ENCODE results near the gene PTPRN.

Gene PTPRN

DNA sequence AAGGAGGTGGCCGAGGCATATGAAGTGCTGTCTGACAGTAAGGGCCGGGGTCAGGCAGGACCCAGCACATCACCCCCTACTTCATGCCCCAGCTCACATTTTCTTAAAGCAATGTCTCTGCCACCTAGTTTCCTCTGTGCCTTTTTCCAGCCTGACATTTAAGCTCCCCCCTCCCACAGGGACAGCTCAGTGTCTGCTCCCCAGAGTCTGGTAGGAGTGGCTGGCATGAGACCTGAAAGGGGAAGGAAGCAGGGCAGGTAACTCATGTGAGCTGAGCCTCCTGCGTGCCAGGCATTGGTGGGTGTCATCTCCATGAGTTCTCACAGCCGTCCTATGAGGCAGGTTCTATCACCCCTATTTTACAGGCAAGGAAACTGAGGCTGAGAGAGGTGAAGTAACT is 28.6 kb downstream of the PTPRN start:
- H3K56ac ChIP-seq (ENCODE audit: low read length), result peak overlapping the region; percentile 87
- H3K4me1 ChIP-seq (ENCODE audit: control insufficient read depth, low read depth, low read length), result peaks cover 21% of the 10 kb centered on the region
- no peaks in the 10 kb centered on the region for H3K36me3 ChIP-seq (ENCODE audit: control insufficient read depth, insufficient read depth, low read length)
- no CpG with 5 or more reads among the region's 4 CpGs for WGBS (ENCODE audit: extremely low coverage, insufficient coverage, low lambda C conversion rate)
- no peaks in the 10 kb centered on the region for H3K79me1 ChIP-seq (ENCODE audit: low read length)
- no peak overlapping the region for H4K5ac ChIP-seq (ENCODE audit: low read length)
- no peaks in the 10 kb centered on the region for H3K79me2 ChIP-seq (ENCODE audit: control insufficient read depth, insufficient read depth, low read length)
- peak overlapping the region; percentile 99 for H3K27ac ChIP-seq (ENCODE audit: low read depth, low read length)
- peak overlapping the region; percentile 74 for H3K9ac ChIP-seq (ENCODE audit: low read length)
- no peaks in the 10 kb centered on the region for H3K27me3 ChIP-seq (ENCODE audit: insufficient read depth, low read length, poor library complexity)
- peak overlapping the region; percentile 19 for H2BK120ac ChIP-seq (ENCODE audit: low read depth, low read length)
- peak overlapping the region; percentile 2 for H2AK5ac ChIP-seq (ENCODE audit: low read length)
- H3K4me2 ChIP-seq (ENCODE audit: low read length), result no peak overlapping the region
- H3K18ac ChIP-seq (ENCODE audit: low read length), result peak overlapping the region; percentile 88
- H4K8ac ChIP-seq (ENCODE audit: low read depth, low read length), result no peak overlapping the region
- no peak overlapping the region for H3K4me3 ChIP-seq (ENCODE audit: low read length)
- DNase-seq, result no peak
- H3K23ac ChIP-seq (ENCODE audit: low read length), result no peak overlapping the region
- H2BK15ac ChIP-seq (replicated peaks; ENCODE audit: low read depth), result no peak overlapping the region
- peak overlapping the region; percentile 28 for H2BK5ac ChIP-seq (ENCODE audit: low read length)
- H3K4ac ChIP-seq (ENCODE audit: low read depth, low read length), result no peak overlapping the region

DNA sequence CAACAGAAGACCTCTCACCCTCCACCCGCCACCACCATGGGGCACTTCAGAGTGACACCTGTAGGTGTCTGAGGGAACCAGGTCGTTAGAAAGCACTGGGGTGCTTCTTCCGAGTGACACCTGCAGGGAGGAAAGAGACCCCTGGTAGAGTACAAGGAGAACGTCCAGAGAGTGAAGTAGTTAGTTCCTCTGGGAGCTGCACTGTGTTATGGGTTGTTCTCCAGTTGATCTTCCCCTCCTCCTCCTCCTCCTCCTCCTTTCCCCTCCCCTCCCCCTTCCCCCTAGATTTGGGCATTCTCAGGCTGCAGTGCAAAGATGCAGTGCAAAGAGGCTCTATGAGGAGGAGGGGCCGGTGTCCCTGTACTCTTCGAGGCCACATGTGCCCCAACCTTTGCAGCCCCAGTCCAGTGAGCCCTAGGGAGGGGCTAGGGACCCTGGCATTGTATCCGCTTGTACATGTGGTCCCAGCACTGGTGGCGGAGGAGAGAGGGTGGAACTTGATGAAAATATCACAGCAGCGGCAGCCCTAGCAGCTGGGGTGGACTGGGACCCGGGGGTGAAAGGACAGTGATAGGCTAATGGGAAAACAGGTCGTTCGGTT is 29.2 kb downstream of the PTPRN start:
- Histone ChIP-seq H4K8ac (ENCODE audit: low read depth, low read length) (no peak overlapping the region), H3K56ac (ENCODE audit: low read length) (peak overlapping the region; percentile 87), H4K5ac (ENCODE audit: low read length) (no peak overlapping the region), H3K36me3 (ENCODE audit: control insufficient read depth, insufficient read depth, low read length) (no peaks in the 10 kb centered on the region), H2BK120ac (ENCODE audit: low read depth, low read length) (peak overlapping the region; percentile 96), H3K27ac (ENCODE audit: low read depth, low read length) (peak overlapping the region; percentile 99), H3K9ac (ENCODE audit: low read length) (peak overlapping the region; percentile 74), H3K4me2 (ENCODE audit: low read length) (peak overlapping the region; percentile 71), H3K79me2 (ENCODE audit: control insufficient read depth, insufficient read depth, low read length) (no peaks in the 10 kb centered on the region), H3K4me3 (ENCODE audit: low read length) (peak overlapping the region; percentile 15), H2BK15ac (replicated peaks; ENCODE audit: low read depth) (no peak overlapping the region), H2AK5ac (ENCODE audit: low read length) (peak overlapping the region; percentile 24), H3K4me1 (ENCODE audit: control insufficient read depth, low read depth, low read length) (peaks cover 21% of the 10 kb centered on the region), H2BK5ac (ENCODE audit: low read length) (peak overlapping the region; percentile 88), H3K4ac (ENCODE audit: low read depth, low read length) (peak overlapping the region; percentile 44), H3K79me1 (ENCODE audit: low read length) (no peaks in the 10 kb centered on the region), H3K23ac (ENCODE audit: low read length) (peak overlapping the region; percentile 82), H3K18ac (ENCODE audit: low read length) (peak overlapping the region; percentile 88), H3K27me3 (ENCODE audit: insufficient read depth, low read length, poor library complexity) (no peaks in the 10 kb centered on the region)
- no peak for DNase-seq
- no CpG with 5 or more reads among the region's 12 CpGs for WGBS (ENCODE audit: extremely low coverage, insufficient coverage, low lambda C conversion rate)

DNA sequence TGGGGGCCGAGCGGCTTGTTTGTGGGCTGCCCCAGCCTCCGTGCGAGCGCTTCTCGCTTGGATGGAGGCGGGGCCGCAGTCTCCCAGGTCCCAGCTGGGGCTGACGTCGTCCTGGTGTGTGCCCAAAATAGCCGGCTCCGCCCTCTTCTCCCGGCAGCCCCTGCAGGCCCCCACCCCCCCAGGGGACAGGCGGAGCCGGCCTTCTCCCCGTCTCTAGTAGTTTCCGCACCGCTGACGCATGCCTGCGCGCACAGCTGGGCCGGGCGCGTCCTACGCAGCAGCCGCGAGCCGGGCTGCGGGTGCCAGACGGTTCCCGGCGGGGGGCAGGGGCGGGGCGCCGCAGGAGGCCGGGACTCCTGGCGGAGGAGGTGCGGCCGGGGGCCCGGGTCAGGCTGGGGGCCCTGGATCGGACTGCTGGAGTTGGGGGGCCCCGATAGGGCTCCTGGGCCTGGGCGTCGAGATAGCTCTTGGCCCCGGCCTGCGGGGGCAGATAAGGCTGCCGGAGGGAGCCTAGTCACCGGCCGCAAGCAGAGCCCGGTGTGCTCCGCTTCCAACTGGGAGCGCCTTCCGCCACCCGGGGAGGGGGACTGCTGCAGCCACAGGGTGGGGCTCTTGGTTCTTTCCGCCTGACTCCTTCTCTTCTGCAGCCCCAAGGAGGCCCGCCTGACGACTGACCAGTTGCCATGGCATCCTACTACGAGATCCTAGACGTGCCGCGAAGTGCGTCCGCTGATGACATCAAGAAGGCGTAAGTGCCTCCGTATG is 29.9 kb downstream of the PTPRN start, which contains the start of gene DNAJB2:
DNAJB2 (plus strand) TSS at position 216 of the 765 bp plus-strand sequence; CDS start at position 684, 468 bp downstream.
- no peak within 1 kb of the TSS for H2BK15ac ChIP-seq (replicated peaks; ENCODE audit: low read depth)
- peak within 1 kb of the TSS; percentile 15 for H3K4me3 ChIP-seq (ENCODE audit: low read length)
- no peaks in the 10 kb centered on the region for H3K79me1 ChIP-seq (ENCODE audit: low read length)
- no peak within 1 kb of the TSS for H4K5ac ChIP-seq (ENCODE audit: low read length)
- no peaks in the 10 kb centered on the region for H3K36me3 ChIP-seq (ENCODE audit: control insufficient read depth, insufficient read depth, low read length)
- peak within 1 kb of the TSS; percentile 71 for H3K4me2 ChIP-seq (ENCODE audit: low read length)
- WGBS (ENCODE audit: extremely low coverage, insufficient coverage, low lambda C conversion rate), result no CpG with 5 or more reads among the region's 65 CpGs
- peak within 1 kb of the TSS; percentile 95 for H4K8ac ChIP-seq (ENCODE audit: low read depth, low read length)
- peak within 1 kb of the TSS; percentile 87 for H3K56ac ChIP-seq (ENCODE audit: low read length)
- peak within 1 kb of the TSS; percentile 88 for H2BK5ac ChIP-seq (ENCODE audit: low read length)
- no peaks in the 10 kb centered on the region for H3K27me3 ChIP-seq (ENCODE audit: insufficient read depth, low read length, poor library complexity)
- H3K27ac ChIP-seq (ENCODE audit: low read depth, low read length), result peak within 1 kb of the TSS; percentile 99
- H3K18ac ChIP-seq (ENCODE audit: low read length), result peak within 1 kb of the TSS; percentile 88
- no peaks in the 10 kb centered on the region for H3K79me2 ChIP-seq (ENCODE audit: control insufficient read depth, insufficient read depth, low read length)
- peaks cover 21% of the 10 kb centered on the region for H3K4me1 ChIP-seq (ENCODE audit: control insufficient read depth, low read depth, low read length)
- H3K9ac ChIP-seq (ENCODE audit: low read length), result peak within 1 kb of the TSS; percentile 74
- DNase-seq, result peak; percentile 99
- peak within 1 kb of the TSS; percentile 83 for H3K23ac ChIP-seq (ENCODE audit: low read length)
- H3K4ac ChIP-seq (ENCODE audit: low read depth, low read length), result peak within 1 kb of the TSS; percentile 61
- H2AK5ac ChIP-seq (ENCODE audit: low read length), result peak within 1 kb of the TSS; percentile 24
- H2BK120ac ChIP-seq (ENCODE audit: low read depth, low read length), result peak within 1 kb of the TSS; percentile 96

DNA sequence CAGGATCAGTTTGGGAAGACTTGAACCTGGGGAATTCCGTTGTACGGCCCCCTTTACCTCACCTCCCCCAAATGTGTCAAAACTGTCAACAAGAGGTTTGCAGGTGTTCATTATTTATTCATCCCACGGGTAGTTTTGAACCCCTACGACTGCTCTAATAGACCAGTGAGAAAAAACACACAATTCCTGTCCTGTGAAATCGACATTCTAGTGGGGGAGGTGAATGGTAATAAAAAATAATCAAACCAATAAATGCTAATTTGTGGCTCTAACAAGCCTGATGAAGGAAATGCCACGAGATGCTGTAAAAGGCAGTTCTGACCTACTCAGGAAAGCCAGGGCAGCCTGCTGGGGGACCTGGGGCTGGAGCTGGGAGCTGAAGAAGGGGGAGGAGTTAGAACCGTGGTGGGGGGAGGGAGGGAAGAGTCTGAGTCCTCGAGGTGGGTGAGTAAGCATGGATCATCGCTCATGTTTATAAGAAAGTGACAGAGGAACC is 30.5 kb downstream of the PTPRN start:
- H2BK5ac ChIP-seq (ENCODE audit: low read length), result peak overlapping the region; percentile 66

DNA sequence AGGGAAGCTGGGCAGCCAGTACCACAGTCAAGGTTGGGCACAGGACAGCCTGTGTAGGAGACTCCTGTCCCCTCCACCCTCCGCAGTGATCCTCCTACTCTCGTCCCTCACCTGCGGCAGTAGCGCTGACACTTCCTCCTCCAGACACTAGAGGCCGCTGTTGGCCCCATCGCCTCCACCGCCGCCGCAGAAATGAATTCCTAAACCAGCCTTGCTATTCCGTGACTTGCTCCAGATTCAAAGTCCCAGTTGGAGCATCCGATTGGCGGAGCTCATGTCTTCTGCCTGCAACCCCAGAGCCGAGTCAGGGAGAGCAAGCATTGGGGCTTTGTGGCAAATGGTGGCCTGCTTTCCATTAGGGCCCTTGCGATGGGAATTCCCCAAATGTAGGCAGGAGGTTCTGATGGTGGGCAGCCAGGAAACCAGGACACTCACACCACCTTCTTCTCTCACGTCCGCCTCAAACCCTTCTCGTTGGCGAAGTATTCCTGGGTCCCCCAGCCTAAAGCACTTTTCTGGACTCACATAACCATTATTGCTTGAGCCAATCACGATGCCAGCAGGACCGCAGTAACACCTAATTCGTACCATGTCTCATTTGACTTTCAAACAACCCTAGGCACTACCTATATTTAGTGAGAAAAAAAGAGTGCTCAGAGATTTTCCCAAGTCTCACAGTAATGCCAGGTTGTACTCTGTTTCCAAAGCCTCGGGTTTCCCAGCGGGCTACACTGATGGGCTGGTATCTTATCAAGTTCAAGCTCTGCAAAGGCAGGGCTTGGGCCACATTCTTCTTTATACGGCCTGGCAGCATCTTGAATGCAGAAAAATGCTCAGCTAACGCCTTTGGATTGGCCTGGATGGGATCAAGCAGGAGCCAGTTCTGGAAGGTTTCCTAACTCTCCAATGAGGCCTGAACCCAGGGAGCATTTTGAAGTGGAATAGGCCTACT is 31.2 kb downstream of the PTPRN start:
- H3K4ac ChIP-seq (ENCODE audit: low read depth, low read length), result peak overlapping the region; percentile 61
- H3K9ac ChIP-seq (ENCODE audit: low read length), result peak overlapping the region; percentile 74
- peak overlapping the region; percentile 73 for H3K18ac ChIP-seq (ENCODE audit: low read length)
- peaks cover 24% of the 10 kb centered on the region for H3K4me1 ChIP-seq (ENCODE audit: control insufficient read depth, low read depth, low read length)
- H2BK120ac ChIP-seq (ENCODE audit: low read depth, low read length), result peak overlapping the region; percentile 63
- no CpG with 5 or more reads among the region's 25 CpGs for WGBS (ENCODE audit: extremely low coverage, insufficient coverage, low lambda C conversion rate)
- H2AK5ac ChIP-seq (ENCODE audit: low read length), result no peak overlapping the region
- no peaks in the 10 kb centered on the region for H3K79me1 ChIP-seq (ENCODE audit: low read length)
- peak overlapping the region; percentile 66 for H2BK5ac ChIP-seq (ENCODE audit: low read length)
- H2BK15ac ChIP-seq (replicated peaks; ENCODE audit: low read depth), result no peak overlapping the region
- H3K27me3 ChIP-seq (ENCODE audit: insufficient read depth, low read length, poor library complexity), result no peaks in the 10 kb centered on the region
- peak overlapping the region; percentile 29 for H4K8ac ChIP-seq (ENCODE audit: low read depth, low read length)
- H3K56ac ChIP-seq (ENCODE audit: low read length), result peak overlapping the region; percentile 52
- DNase-seq, result peak; percentile 94
- no peak overlapping the region for H3K4me3 ChIP-seq (ENCODE audit: low read length)
- H3K79me2 ChIP-seq (ENCODE audit: control insufficient read depth, insufficient read depth, low read length), result no peaks in the 10 kb centered on the region
- H3K23ac ChIP-seq (ENCODE audit: low read length), result peak overlapping the region; percentile 83
- peak overlapping the region; percentile 94 for H3K27ac ChIP-seq (ENCODE audit: low read depth, low read length)
- no peak overlapping the region for H3K4me2 ChIP-seq (ENCODE audit: low read length)
- H3K36me3 ChIP-seq (ENCODE audit: control insufficient read depth, insufficient read depth, low read length), result no peaks in the 10 kb centered on the region
- no peak overlapping the region for H4K5ac ChIP-seq (ENCODE audit: low read length)

More for the DNA sequence above, 30.5 kb downstream of the PTPRN start:
- peak overlapping the region; percentile 56 for H3K4me2 ChIP-seq (ENCODE audit: low read length)
- H3K36me3 ChIP-seq (ENCODE audit: control insufficient read depth, insufficient read depth, low read length), result no peaks in the 10 kb centered on the region
- peak overlapping the region; percentile 94 for H3K27ac ChIP-seq (ENCODE audit: low read depth, low read length)
- H3K27me3 ChIP-seq (ENCODE audit: insufficient read depth, low read length, poor library complexity), result no peaks in the 10 kb centered on the region
- H3K9ac ChIP-seq (ENCODE audit: low read length), result peak overlapping the region; percentile 74
- H2AK5ac ChIP-seq (ENCODE audit: low read length), result no peak overlapping the region
- WGBS (ENCODE audit: extremely low coverage, insufficient coverage, low lambda C conversion rate), result no CpG with 5 or more reads among the region's 9 CpGs
- H3K56ac ChIP-seq (ENCODE audit: low read length), result peak overlapping the region; percentile 28
- peaks cover 24% of the 10 kb centered on the region for H3K4me1 ChIP-seq (ENCODE audit: control insufficient read depth, low read depth, low read length)
- H4K5ac ChIP-seq (ENCODE audit: low read length), result no peak overlapping the region
- H2BK15ac ChIP-seq (replicated peaks; ENCODE audit: low read depth), result no peak overlapping the region
- H3K23ac ChIP-seq (ENCODE audit: low read length), result peak overlapping the region; percentile 83
- H3K79me2 ChIP-seq (ENCODE audit: control insufficient read depth, insufficient read depth, low read length), result no peaks in the 10 kb centered on the region
- peak overlapping the region; percentile 73 for H3K18ac ChIP-seq (ENCODE audit: low read length)
- H4K8ac ChIP-seq (ENCODE audit: low read depth, low read length), result peak overlapping the region; percentile 29
- no peak overlapping the region for H2BK120ac ChIP-seq (ENCODE audit: low read depth, low read length)
- peak overlapping the region; percentile 61 for H3K4ac ChIP-seq (ENCODE audit: low read depth, low read length)
- H3K4me3 ChIP-seq (ENCODE audit: low read length), result peak overlapping the region; percentile 10
- H3K79me1 ChIP-seq (ENCODE audit: low read length), result no peaks in the 10 kb centered on the region
- no peak for DNase-seq

Data from mesendoderm (in vitro differentiated cells).